ENCODE measurements around the gene ADGRL2. TPM values are rescaled to one million over a fixed set of nuclear protein-coding genes. Genes with fewer than 3 reads are reported as not detected.
A peak's percentile ranks its signal among the peaks of the same experiment; 100 is the strongest.

Gene ADGRL2
- total and polyA plus RNA-seq, 2 experiments from 2014 or later, result 38.2 to 90.3 TPM

DNA sequence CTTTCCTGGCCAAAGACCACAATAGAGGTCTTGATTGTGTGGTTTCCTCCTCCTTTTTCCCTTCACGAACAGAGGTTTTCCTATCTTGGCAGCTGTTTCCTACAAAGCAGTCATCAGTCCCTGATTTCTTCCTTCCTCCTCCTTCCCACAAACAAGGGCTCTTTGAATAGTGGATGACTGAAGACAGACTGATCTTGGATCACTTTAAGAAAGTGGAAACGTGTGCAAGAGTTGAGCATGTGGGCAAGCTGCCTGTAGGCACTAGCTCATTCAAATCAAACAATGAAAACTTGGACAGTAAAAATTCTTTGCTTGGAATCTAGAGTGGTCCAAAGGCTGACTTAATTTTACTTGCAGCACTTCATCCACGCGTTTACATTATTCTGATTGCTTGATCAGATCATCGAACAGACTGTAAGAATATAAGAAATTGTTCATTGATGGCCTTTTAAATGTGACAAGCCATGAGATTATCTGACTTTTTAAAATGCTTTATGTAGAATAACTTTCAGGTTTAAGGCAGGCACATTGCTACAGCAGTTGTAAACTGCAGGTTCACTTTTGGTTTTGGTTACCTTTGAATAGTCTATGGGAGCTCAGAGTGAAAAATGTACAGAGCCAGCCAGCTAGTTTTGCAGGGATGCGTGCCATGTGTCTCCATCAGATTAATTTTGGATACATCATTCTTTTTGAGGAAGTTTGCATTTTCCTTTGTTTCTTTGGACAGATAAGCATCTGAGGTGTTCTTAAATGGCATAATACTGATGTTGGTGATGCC is 34.4 kb downstream of the ADGRL2 start:
- ATAC-seq, result no peak

More for the DNA sequence above, 34.4 kb downstream of the ADGRL2 start:
- Histone ChIP-seq H4K20me1 (replicated peaks; ENCODE audit: insufficient read depth) (peaks cover 11% of the 10 kb centered on the region; the same call in 1 of the 2 replicates), H3K27ac (ENCODE audit: low read depth) (0 out of 2 replicates have a peak overlapping the region, but pooled peaks have one; percentile 7), H3K4me1 (ENCODE audit: insufficient read depth) (peaks cover 28% of the 10 kb centered on the region), H3K9me2 (ENCODE audit: insufficient read depth) (no peaks in the 10 kb centered on the region), H2AFZ (no peak overlapping the region), H3K4me2 (peak overlapping the region; percentile 30), H3K27me3 (ENCODE audit: insufficient read depth) (no peaks in the 10 kb centered on the region), H3F3A (replicated peaks; ENCODE audit: low read depth) (no peaks in the 10 kb centered on the region), H3K79me2 (replicated peaks; ENCODE audit: insufficient read depth) (peaks cover 94% of the 10 kb centered on the region), H3K36me3 (ENCODE audit: insufficient read depth) (no peaks in the 10 kb centered on the region), H3K4me3 (no peak overlapping the region)
- H3K36me3 Mint-ChIP-seq (ENCODE audit: low read depth), result peaks cover 6% of the 10 kb centered on the region; the same call in 2 of the 3 replicates
- peaks cover 47% of the 10 kb centered on the region for H3K4me1 Mint-ChIP-seq
- no peaks in the 10 kb centered on the region for H3K27me3 Mint-ChIP-seq (ENCODE audit: insufficient read depth, low read depth, poor library complexity)
- no peak for DNase-seq (ENCODE audit: low spot score)
- H3K9me3 Mint-ChIP-seq, result no peaks in the 10 kb centered on the region
- peak overlapping the region; percentile 74 for H3K27ac Mint-ChIP-seq
- no peak overlapping the region for H3K4me3 Mint-ChIP-seq
- TF ChIP-seq, protein P1, sequence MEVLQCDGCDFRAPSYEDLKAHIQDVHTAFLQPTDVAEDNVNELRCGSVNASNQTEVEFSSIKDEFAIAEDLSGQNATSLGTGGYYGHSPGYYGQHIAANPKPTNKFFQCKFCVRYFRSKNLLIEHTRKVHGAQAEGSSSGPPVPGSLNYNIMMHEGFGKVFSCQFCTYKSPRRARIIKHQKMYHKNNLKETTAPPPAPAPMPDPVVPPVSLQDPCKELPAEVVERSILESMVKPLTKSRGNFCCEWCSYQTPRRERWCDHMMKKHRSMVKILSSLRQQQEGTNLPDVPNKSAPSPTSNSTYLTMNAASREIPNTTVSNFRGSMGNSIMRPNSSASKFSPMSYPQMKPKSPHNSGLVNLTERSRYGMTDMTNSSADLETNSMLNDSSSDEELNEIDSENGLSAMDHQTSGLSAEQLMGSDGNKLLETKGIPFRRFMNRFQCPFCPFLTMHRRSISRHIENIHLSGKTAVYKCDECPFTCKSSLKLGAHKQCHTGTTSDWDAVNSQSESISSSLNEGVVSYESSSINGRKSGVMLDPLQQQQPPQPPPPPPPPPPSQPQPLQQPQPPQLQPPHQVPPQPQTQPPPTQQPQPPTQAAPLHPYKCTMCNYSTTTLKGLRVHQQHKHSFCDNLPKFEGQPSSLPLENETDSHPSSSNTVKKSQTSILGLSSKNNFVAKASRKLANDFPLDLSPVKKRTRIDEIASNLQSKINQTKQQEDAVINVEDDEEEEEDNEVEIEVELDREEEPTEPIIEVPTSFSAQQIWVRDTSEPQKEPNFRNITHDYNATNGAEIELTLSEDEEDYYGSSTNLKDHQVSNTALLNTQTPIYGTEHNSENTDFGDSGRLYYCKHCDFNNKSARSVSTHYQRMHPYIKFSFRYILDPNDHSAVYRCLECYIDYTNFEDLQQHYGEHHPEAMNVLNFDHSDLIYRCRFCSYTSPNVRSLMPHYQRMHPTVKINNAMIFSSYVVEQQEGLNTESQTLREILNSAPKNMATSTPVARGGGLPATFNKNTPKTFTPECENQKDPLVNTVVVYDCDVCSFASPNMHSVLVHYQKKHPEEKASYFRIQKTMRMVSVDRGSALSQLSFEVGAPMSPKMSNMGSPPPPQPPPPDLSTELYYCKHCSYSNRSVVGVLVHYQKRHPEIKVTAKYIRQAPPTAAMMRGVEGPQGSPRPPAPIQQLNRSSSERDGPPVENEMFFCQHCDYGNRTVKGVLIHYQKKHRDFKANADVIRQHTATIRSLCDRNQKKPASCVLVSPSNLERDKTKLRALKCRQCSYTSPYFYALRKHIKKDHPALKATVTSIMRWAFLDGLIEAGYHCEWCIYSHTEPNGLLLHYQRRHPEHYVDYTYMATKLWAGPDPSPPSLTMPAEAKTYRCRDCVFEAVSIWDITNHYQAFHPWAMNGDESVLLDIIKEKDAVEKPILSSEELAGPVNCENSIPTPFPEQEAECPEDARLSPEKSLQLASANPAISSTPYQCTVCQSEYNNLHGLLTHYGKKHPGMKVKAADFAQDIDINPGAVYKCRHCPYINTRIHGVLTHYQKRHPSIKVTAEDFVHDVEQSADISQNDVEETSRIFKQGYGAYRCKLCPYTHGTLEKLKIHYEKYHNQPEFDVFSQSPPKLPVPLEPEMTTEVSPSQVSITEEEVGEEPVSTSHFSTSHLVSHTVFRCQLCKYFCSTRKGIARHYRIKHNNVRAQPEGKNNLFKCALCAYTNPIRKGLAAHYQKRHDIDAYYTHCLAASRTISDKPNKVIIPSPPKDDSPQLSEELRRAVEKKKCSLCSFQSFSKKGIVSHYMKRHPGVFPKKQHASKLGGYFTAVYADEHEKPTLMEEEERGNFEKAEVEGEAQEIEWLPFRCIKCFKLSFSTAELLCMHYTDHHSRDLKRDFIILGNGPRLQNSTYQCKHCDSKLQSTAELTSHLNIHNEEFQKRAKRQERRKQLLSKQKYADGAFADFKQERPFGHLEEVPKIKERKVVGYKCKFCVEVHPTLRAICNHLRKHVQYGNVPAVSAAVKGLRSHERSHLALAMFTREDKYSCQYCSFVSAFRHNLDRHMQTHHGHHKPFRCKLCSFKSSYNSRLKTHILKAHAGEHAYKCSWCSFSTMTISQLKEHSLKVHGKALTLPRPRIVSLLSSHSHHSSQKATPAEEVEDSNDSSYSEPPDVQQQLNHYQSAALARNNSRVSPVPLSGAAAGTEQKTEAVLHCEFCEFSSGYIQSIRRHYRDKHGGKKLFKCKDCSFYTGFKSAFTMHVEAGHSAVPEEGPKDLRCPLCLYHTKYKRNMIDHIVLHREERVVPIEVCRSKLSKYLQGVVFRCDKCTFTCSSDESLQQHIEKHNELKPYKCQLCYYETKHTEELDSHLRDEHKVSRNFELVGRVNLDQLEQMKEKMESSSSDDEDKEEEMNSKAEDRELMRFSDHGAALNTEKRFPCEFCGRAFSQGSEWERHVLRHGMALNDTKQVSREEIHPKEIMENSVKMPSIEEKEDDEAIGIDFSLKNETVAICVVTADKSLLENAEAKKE (CRISPR knock-in tag; IDR thresholded peaks at IDR 0.05), result no peak
- TF ChIP-seq, protein P2, sequence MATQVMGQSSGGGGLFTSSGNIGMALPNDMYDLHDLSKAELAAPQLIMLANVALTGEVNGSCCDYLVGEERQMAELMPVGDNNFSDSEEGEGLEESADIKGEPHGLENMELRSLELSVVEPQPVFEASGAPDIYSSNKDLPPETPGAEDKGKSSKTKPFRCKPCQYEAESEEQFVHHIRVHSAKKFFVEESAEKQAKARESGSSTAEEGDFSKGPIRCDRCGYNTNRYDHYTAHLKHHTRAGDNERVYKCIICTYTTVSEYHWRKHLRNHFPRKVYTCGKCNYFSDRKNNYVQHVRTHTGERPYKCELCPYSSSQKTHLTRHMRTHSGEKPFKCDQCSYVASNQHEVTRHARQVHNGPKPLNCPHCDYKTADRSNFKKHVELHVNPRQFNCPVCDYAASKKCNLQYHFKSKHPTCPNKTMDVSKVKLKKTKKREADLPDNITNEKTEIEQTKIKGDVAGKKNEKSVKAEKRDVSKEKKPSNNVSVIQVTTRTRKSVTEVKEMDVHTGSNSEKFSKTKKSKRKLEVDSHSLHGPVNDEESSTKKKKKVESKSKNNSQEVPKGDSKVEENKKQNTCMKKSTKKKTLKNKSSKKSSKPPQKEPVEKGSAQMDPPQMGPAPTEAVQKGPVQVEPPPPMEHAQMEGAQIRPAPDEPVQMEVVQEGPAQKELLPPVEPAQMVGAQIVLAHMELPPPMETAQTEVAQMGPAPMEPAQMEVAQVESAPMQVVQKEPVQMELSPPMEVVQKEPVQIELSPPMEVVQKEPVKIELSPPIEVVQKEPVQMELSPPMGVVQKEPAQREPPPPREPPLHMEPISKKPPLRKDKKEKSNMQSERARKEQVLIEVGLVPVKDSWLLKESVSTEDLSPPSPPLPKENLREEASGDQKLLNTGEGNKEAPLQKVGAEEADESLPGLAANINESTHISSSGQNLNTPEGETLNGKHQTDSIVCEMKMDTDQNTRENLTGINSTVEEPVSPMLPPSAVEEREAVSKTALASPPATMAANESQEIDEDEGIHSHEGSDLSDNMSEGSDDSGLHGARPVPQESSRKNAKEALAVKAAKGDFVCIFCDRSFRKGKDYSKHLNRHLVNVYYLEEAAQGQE (IDR thresholded peaks at IDR 0.05; ENCODE audit: unreplicated experiment), result no peak
